ENCODE results near the gene GFI1.
A peak's percentile ranks its signal among the peaks of the same experiment; 100 is the strongest.
"Not testable (repeated sequence)": the region's sequence is repeated elsewhere in the genome, so short reads cannot be mapped to it uniquely, and the experiment has no call there.

The GFI1 gene

DNA sequence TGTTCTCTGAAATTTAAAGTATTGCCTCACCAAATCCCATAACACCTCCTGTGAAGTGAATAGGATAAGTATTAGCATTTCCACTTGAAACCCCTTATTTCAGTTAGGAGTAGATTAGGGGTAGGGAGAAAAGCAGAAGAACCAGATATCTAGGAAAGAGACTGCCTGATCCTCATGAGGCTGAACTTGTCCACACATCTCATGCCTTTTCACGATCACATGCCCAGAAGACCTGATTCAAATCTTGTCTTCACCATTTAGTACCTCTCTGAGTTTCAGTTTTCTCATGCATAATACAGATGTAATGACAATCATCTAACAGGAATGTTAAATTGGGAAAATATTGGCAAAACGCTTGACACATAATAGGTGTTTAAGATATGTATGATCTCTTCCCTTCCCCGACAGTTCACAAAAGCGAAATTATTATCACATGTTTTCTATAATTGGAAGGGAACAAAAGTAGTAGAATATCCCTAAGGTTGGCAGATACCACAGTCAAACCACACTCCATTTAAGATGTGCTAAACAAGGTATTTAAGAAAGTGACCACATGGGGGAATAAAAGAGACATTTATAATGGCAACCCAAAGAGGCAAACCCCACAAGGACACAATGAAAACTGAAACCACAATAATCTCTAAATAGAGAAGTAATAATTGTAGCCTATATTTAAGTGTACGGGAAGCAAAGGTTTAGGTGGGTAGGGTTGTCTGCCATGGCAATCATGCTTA lies 25.2 kb downstream of the GFI1 start:
- no peak for DNase-seq

DNA sequence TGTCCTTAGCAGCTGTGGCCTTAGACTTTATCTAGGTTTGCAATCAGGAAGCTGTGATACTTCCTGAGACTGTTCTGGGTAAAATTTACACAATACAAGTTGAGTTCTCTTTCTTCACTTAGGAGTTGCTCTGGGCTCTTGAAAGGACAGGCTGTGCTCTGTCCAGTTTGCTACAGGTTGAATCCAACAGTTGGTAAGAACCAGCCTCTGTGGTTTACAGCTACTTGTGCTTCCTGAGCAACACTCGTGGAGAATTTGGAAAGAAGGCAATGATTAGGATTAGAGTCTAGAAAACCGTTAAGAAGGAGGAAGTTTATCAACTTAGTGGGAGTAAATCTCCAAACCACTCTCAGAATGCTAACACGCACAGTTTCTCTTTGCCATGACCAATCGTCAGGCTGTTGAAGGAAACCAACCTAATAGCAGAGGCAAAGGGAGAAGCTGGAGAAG lies 26.8 kb downstream of the GFI1 start:
- DNase-seq: no peak

DNA sequence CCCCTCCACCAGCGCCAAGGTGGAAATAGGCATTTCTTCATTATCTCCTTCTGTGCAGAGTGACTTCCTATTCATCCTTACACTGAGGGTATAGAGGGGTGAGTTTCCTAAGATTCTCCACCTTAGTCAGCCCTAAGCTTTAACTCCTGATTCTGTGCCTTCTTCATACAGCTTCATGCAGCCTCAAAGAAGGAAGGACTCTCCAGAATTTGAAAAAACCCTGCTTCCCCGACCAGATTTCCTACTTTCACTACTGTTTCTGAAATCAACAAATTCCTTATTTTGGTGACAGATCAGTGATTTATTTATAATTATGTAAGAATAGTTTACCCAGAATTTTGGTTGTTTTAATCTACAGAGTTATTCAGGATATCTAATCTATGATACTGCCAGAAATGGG lies 28.6 kb downstream of the GFI1 start:
- no peak for DNase-seq

DNA sequence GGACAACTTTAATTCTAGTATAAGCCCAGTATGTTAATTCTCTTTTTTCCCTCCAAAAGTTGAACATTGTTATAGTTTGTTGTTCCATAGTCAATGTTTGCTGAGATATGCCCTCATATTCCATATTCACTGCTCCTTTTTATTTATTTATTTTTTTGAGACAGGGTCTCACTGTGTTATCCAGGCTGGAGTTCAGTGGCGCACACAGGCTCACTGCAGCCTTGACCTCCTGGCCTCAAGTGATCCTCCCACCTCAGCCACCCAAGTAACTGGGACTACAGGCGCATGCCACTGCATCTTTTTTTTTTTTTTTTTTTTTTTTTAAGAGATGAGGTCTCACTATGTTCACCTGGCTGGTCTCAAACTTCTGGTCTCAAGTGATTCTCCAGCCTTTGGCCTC lies 38.7 kb downstream of the GFI1 start:
- no peak for DNase-seq

DNA sequence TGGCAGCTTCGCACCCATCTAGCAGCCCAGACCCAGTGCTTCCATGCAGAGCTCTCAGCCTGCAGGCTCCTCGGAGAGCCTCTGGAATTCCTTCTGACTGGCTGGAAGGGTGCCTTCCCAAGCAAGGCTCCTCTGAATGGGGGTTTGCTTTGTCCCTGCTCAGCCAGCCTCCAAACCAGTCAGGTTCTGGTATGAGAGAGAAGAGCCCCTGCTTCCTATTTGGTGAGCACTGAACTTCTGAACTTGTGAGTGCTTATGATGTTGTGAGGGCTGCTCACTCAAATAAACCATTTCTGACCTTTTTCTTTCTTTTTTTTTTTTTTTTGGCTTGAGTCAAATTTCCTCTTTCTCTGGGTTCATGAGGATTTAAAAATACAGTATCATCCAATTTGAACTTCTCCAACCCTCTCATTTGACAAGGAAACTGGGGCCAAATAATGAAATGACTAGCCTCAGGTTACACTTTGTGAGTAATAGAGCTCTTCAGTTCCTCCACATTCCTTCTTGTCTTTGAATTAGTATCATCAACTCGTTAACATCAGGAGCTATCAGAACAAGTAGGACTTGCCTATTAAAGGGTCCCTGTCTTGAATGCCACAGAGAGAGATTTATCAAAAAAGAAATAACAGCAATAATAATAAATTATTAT lies 39.6 kb downstream of the GFI1 start:
- DNase-seq: no peak

DNA sequence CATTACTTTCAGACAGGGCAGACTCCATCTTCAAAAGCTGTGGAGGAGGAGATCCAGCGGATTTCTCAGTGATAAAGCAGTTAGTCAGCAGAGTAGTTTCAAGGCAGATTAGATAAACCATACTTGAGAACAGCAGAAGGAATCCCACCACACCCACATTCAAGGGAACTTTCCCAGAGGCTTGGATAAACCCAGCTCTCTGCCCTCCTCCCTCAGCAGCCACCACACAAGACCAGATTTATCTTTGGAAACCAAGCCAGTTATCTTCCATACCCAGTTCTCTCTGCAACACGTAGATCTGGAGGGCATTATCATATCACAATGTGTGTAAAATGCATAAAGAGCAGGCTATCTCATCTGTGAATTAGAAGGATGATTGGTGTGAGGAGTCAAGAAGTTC lies 40.2 kb downstream of the GFI1 start:
- DNase-seq: peak; percentile 20

DNA sequence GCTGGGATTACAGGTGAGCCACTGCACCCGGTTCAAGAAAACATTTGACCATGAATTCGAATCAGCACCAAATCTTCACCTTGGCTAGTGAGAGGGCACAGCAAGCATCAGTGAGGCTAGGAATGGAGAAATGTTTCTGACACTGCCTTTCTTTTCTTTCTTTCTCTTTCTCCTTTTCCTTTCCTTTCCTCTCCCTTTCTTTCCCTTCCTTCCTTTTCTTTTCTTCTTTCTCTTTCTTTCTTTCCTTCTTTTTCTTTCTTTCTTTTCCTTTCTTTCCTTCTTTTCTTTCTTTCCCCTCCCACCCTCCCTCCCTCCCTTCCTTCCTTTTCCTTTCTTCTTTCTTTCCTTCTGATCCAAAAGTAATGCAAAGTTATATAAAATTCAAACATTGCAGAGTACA lies 40.9 kb downstream of the GFI1 start:
- no peak for DNase-seq

DNA sequence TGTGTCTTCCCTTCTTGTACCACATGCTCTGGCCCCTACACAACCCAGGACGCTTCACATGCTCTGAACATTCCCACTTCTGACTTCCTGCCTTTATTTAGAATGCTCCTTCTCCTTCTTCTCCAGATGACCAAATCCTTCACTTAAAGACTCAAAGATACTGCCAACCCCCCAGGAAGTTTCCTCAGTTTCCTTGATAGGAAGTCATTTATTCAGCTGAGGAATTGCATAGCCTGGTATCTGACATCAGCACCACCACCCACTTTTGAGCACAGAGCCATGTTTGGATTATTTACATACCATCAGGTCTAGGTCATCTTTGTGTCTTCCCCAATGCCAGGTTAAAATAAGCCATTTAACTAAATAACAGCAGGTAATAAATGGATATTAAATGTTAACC lies 42.4 kb downstream of the GFI1 start:
- no peak for DNase-seq

DNA sequence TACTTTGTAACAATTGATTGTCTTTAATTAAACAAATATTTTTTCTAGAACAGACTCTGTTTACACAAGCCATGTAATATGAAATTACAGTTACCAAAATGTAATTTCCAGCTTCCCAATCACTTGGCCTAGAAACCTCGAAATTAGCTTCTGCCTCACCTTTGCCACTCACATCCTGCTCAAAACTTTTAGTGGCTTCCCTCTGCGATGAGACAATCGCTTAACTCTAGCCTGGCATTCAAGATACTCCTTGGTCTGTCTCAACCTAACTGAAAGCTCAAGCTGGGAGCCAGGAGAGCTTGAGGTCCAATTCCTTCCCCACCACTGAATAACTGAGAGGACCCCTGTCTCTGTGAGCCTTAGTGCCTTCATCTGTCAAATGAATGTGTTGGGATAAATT lies 42.8 kb downstream of the GFI1 start:
- no peak for DNase-seq

DNA sequence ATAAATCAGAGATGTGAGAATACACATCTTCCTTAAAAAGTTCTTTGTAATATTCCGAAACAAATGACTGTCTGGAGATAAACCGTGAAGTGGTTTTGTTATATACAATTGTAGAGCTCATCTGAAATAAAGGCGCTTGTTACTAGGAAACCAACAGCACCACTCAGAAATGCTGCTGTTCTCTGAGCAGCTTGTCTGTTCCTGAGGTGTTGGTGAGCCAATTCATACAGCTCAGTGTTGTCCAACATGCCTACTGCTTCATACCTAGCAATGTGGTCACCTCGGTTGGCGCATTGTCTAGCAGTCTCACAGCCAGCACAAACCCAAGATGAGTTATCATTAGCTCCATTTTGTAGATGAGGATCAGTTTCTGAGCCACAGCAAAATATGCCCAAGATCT lies 44.4 kb downstream of the GFI1 start:
- DNase-seq: no peak

DNA sequence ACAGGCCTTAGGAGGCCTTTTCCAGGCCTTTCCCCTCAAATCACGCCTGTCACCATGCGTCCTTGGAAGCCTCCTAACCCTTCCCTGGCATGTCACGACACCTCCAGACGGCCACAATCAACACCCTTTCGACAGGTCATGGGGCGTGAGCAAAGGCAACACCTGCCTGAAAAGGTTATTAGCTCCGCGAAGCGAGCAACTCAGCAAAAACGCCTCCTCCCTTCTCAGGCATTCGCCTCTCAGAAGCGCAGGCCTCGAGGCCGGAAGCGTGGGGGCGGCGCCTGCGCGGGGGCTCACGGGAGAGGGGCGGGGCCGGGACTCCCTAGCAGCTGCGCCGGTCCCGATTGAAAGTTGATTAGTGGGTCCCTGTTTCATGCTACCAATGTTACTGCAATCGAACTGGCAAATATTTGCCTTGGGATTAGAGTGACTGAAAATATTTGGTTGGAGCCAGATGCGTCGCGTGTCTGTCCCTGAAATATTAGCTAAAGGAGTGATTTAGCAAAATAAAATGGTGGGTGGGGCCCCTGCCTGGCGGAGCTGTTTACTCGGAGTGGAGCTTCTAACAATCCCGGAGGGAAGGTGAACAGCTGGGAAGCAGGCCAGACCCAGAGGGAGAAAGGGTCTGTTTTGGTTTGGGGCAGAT lies 44.9 kb downstream of the GFI1 start:
- no peak for DNase-seq

DNA sequence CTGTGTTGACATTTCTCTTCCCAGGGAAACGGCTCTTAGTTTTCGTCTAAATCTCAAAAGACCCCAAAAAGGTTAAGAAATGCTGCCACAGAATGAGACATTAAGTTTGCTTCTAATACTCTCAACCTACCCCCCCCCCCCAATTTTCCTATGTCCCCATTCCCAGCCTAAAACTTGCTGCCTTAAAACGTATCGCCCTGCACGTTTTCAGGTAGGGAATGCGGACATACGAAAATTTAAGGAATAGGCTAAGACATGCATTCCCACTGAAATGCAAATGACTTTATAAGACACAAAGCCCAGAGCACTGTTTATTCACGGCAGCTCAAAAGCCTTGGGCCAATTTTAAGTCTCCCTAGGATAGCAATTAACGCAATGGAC lies 45.4 kb downstream of the GFI1 start:
- DNase-seq: no peak

DNA sequence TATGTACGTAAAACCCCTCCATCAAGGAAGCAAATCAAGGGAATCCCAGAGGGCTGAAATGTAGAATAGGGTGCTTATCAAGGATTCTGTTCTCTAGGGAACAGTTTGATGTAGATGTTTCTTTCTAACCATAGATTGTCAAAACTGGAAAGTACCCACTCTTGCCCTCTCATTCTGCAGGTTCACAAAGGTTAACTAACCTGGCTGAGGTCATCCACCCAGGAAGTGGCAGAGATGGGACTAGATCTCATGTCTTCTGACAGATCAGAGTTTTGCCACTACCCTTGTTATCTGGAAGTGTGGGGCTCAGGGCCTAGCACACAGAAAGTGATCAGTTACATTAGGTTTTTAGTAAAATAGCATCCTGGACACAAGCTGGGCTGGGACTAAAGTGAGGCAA lies 47.4 kb downstream of the GFI1 start:
- DNase-seq: no peak

DNA sequence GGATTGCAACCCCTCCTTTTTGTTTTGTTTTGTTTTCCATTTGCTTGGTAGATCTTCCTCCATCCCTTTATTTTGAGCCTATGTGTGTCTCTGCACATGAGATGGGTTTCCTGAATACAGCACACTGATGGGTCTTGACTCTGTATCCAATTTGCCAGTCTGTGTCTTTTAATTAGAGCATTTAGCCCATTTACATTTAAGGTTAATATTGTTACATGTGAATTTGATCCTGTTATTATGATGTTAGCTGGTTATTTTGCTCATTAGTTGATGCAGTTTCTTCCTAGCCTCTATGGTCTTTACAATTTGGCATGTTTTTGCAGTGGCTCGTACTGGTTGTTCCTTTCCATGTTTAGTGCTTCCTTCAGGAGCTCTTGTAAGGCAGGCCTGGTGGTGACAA lies 52.2 kb downstream of the GFI1 start:
- not testable (repeated sequence) for DNase-seq

DNA sequence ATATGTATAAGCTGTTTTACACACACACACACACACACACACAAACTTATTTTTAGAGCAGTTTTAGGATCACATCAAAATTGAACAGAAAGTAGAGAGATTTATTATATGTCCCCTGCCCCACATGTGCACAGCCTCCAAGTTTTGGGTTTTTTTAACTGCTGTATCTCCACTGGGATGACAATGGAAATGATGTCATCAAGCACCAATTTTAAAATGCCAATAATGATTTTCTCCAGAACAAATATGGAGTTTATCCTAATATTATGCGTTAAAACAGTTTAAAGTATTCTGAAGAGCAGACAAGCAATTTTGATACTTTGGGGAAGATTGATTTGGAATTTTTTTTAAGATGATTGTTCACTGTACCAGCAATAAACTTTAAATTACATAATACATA lies 56.7 kb downstream of the GFI1 start:
- no peak for DNase-seq

DNA sequence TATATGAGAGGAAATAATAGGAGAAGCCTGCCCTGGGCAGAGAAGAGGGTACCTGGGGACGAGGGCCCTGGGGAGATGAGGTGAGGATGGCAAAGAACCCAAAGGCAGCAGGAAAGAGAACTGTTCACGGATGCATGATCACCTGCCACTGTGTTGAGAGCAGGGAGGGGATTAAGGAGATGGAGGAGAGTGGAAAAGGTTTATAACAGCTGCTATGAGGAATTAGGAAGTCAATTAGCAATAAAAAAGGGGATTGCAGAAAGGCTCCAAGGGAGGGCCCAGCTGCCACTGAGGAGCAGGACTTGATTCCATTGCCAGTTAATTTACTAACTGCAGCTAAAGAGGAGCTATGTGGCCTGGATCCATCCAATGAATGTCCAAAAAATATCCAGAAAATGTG lies 61.1 kb downstream of the GFI1 start:
- no peak for DNase-seq
